SU-DHL-6 (cell line): ENCODE results near the gene BSND.

Source experiments
- H2AFZ ChIP-seq: fragments of 200-600 bp; sonication (generic); 2 replicates; pipeline ENCODE4 v1.6.1; 2014; ENCODE audit warnings: low read depth, mild to moderate bottlenecking, moderate library complexity, mixed read lengths, antibody characterized with exemption, low read length; ENCODE audit not compliant: severe bottlenecking
- H3F3A ChIP-seq: fragments of 200-600 bp; shearing (Covaris generic); 2 replicates; pipeline ENCODE4 v1.6.0; 2016; ENCODE audit warnings: antibody characterized with exemption, mild to moderate bottlenecking; ENCODE audit not compliant: insufficient read depth
- H3K27ac ChIP-seq: fragments of 200-600 bp; sonication (generic); 2 replicates; pipeline ENCODE4 v1.5.1; 2016; ENCODE audit warnings: low read depth, mild to moderate bottlenecking, low read length, moderate library complexity, mixed read lengths
- H3K27me3 ChIP-seq: fragments of 200-600 bp; sonication (generic), shearing (Covaris generic); 2 replicates; pipeline ENCODE4 v1.6.0; 2014; ENCODE audit warnings: mild to moderate bottlenecking, low read length
- H3K36me3 ChIP-seq: fragments of 200-600 bp; sonication (generic); 2 replicates; pipeline ENCODE4 v1.6.1; 2014; ENCODE audit warnings: mild to moderate bottlenecking, low read length, mixed read lengths
- H3K4me2 ChIP-seq: fragments of 300-600, 200-600 bp; shearing (Covaris generic), sonication (generic); 2 replicates; pipeline ENCODE4 v1.6.0; 2014; ENCODE audit warnings: low read length, low read depth, mild to moderate bottlenecking; ENCODE audit not compliant: poor library complexity, severe bottlenecking
- H3K4me3 ChIP-seq: fragments of 200-600 bp; sonication (generic); 2 replicates; pipeline ENCODE4 v1.5.1; 2014; ENCODE audit warnings: antibody characterized with exemption, low read length, mild to moderate bottlenecking, mixed read lengths; ENCODE audit not compliant: insufficient read depth, poor library complexity, severe bottlenecking
- H3K79me2 ChIP-seq: fragments of 200-600 bp; sonication (generic); 2 replicates; pipeline ENCODE4 v1.6.1; 2014; ENCODE audit warnings: mild to moderate bottlenecking, low read length, moderate library complexity; ENCODE audit not compliant: insufficient read depth
- H3K9ac ChIP-seq: fragments of 200-600 bp; sonication (generic); 2 replicates; pipeline ENCODE4 v1.7.0; 2014; ENCODE audit warnings: mild to moderate bottlenecking, low read length
- H3K9me2 ChIP-seq: fragments of 200-600 bp; sonication (generic); replicated peaks from 2 replicates; pipeline ENCODE4 v1.6.1; 2014; ENCODE audit warnings: low read length; ENCODE audit not compliant: insufficient read depth
- H3K9me3 ChIP-seq: fragments of 200-600 bp; sonication (generic); 2 replicates; pipeline ENCODE4 v1.6.1; 2014; ENCODE audit warnings: low read length, mixed read lengths; ENCODE audit not compliant: insufficient read depth
- H4K20me1 ChIP-seq: fragments of 200-600 bp; sonication (generic); 2 replicates; pipeline ENCODE4 v1.6.1; 2014; ENCODE audit warnings: low read depth, mild to moderate bottlenecking, antibody characterized with exemption, low read length, moderate library complexity, mixed read lengths
- EZH2phosphoT487 ChIP-seq: fragments of 200-600 bp; sonication (generic), shearing (Covaris generic); conservative IDR thresholded peaks from 2 replicates; pipeline ENCODE4 v1.6.1; 2018; ENCODE audit warnings: mild to moderate bottlenecking, antibody characterized with exemption, low read length, moderate library complexity, mixed read lengths
- TF ChIP-seq, protein P1 (sequence below): fragments of 200-600 bp; sonication (generic); IDR thresholded peaks from one replicate; pipeline ENCODE4 v1.5.1; 2017; ENCODE audit warnings: antibody characterized with exemption, mild to moderate bottlenecking, low read length, moderate library complexity; ENCODE audit not compliant: insufficient read depth, poor library complexity, severe bottlenecking

BSND gene

DNA sequence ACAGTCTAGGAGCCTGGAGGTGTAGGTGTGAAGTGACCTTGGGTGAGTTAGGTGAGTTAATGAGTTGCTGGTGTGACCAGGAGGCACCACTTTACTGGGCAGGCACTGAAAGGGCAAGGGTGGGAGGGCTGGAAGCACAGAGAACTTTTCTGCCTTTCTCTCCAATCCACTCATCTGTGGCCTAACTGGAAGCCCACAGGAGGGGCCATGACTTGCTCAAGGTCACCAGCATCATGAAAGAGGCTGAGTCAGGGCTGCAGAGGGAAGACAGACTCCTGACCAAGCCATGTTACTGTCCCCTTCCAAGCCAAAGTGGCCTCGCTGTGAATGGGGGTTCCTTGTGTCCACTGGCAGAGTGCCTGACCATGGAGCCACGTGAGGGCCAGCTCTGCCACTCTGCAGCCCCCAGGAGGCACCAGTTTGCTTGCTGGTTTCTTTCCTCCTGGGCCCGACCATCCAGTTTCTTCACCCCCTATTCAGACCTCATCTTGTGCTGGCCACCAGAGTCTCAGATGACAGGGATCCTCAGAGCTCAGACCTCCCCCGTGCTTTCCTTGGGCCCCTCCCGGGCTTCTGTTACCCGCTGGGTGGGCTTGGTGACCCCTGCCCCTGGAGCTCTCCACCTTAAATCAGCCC lies 4.3 kb upstream of the BSND start:
- no peaks in the 10 kb centered on the region for H3K79me2 ChIP-seq

DNA sequence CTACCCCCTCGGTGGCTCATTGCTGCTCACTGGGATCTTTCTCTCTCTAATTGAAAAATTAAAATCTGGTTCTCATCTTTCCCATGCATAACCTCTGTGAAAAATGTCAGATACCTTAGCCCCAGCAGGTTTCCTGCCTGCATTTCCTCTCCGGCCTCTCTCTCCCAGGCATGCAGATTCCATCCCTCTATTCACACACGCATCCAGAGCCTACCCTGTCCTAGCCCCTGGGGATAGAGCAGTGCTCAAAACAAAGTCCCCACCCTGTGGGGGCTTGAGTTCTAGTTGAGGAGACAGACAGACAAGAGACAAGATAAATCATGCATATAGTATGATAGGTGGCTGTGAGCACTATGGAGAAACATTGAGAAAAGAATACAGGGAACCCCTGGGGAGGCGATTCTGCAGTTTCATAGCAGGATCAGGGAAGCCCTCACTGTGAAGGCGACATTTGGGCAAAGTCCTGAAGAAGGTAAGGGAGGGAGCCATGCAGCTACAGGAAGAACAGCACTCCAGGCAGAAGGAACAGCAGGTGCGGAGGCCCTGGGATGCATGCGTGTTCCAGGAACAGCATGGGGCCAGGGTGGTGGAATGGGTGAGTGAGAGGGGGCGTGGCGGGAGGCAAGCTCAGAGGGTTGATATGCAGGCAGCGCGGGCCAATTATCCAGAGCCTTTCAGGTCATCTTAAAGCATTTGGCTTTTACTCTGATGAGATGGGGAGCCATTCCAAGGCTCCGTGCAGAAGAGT lies 3.5 kb upstream of the BSND start:
- Histone ChIP-seq H3K9me3 (no peaks in the 10 kb centered on the region), H2AFZ (no peak overlapping the region), H3F3A (no peaks in the 10 kb centered on the region), H3K9me2 (no peaks in the 10 kb centered on the region), H3K27ac (no peak overlapping the region), H3K79me2 (no peaks in the 10 kb centered on the region), H4K20me1 (no peaks in the 10 kb centered on the region), H3K27me3 (no peaks in the 10 kb centered on the region), H3K4me2 (no peak overlapping the region), H3K4me3 (no peak overlapping the region), H3K9ac (no peak overlapping the region), H3K36me3 (no peaks in the 10 kb centered on the region)
- TF ChIP-seq EZH2phosphoT487 = no peak
- TF ChIP-seq, protein P1, sequence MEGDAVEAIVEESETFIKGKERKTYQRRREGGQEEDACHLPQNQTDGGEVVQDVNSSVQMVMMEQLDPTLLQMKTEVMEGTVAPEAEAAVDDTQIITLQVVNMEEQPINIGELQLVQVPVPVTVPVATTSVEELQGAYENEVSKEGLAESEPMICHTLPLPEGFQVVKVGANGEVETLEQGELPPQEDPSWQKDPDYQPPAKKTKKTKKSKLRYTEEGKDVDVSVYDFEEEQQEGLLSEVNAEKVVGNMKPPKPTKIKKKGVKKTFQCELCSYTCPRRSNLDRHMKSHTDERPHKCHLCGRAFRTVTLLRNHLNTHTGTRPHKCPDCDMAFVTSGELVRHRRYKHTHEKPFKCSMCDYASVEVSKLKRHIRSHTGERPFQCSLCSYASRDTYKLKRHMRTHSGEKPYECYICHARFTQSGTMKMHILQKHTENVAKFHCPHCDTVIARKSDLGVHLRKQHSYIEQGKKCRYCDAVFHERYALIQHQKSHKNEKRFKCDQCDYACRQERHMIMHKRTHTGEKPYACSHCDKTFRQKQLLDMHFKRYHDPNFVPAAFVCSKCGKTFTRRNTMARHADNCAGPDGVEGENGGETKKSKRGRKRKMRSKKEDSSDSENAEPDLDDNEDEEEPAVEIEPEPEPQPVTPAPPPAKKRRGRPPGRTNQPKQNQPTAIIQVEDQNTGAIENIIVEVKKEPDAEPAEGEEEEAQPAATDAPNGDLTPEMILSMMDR = no peak

More for the DNA sequence above, 4.3 kb upstream of the BSND start:
- Histone ChIP-seq H3K9ac (no peak overlapping the region), H3K27me3 (no peaks in the 10 kb centered on the region), H3F3A (no peaks in the 10 kb centered on the region), H2AFZ (no peak overlapping the region), H3K27ac (no peak overlapping the region), H4K20me1 (no peaks in the 10 kb centered on the region), H3K9me3 (no peaks in the 10 kb centered on the region), H3K9me2 (no peaks in the 10 kb centered on the region), H3K4me3 (no peak overlapping the region), H3K4me2 (no peak overlapping the region), H3K36me3 (no peaks in the 10 kb centered on the region)
- TF ChIP-seq EZH2phosphoT487 = no peak
- TF ChIP-seq, protein P1 = no peak

DNA sequence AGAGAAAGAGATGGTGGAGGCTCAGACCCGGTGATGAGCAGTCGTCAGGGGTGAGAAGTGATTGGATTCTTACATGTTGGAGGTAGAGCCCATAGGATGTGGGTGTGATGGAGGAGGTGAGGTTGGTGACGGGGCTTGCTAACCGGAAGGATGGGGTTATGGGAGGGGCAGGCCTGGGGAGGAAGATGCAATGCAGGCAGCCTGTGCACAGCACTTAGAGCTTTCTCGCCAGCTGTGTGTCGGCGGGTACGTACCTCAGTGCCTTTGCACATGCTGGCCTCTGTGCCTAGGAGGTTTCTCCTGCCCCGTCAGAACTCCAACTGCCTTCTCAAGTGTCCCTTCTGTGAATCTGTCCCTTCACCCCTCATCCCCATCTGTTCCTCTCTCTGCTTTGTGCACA lies 2.9 kb upstream of the BSND start:
- Histone ChIP-seq H3K9me3 (no peaks in the 10 kb centered on the region), H3K36me3 (no peaks in the 10 kb centered on the region), H3F3A (no peaks in the 10 kb centered on the region), H3K4me3 (no peak overlapping the region), H3K9me2 (no peaks in the 10 kb centered on the region), H3K4me2 (peak overlapping the region; percentile 22), H3K27me3 (no peaks in the 10 kb centered on the region), H4K20me1 (no peaks in the 10 kb centered on the region), H3K27ac (no peak overlapping the region), H3K79me2 (no peaks in the 10 kb centered on the region), H2AFZ (peak overlapping the region; percentile 65), H3K9ac (no peak overlapping the region; the same call in 1 of the 2 replicates)
- TF ChIP-seq, protein P1 = no peak
- TF ChIP-seq EZH2phosphoT487 = no peak
